AG04450 (cell line): ENCODE measurements around the gene MEGF11. TPM values are rescaled to one million over a fixed set of nuclear protein-coding genes. Genes with fewer than 3 reads are reported as not detected.

Experiments used
- CTCF ChIA-PET: fragments of 300-600, 350-600 bp; formaldehyde crosslinking; extraction: SDS; loops from one replicate; lab custom pipeline; 2022; ENCODE audit warnings: antibody characterized with exemption, inconsistent platforms; lab: Charles Lee
- POLR2A ChIA-PET: fragments of 350-600 bp; formaldehyde crosslinking; extraction: SDS; loops from one replicate; lab custom pipeline; 2021; ENCODE audit warnings: antibody characterized with exemption, inconsistent platforms; lab: Yijun Ruan, JAX
- DNase-seq: peaks from one replicate; pipeline ENCODE4 v3.0.0-alpha.2; 2011; ENCODE audit warnings: low read depth, low spot score
- H3K27ac ChIP-seq: one replicate; pipeline ENCODE4 v1.5.1; 2012; ENCODE audit warnings: low read depth, low read length, control low read depth
- H3K27me3 ChIP-seq: one replicate; pipeline ENCODE4 v1.6.0; 2012; ENCODE audit warnings: low read length; ENCODE audit not compliant: control insufficient read depth, insufficient read depth
- H3K4me3 ChIP-seq: 2 replicates; pipeline ENCODE4 v1.5.1; 2011; ENCODE audit warnings: mild to moderate bottlenecking, low read depth, low read length, control low read depth
- H3K9me3 ChIP-seq: 2 replicates; pipeline ENCODE4 v1.5.1; 2012; ENCODE audit warnings: low read length; ENCODE audit not compliant: control insufficient read depth, insufficient read depth
- CTCF ChIP-seq: IDR thresholded peaks from 2 replicates; pipeline ENCODE4 v1.5.1; 2011; ENCODE audit warnings: low read depth, low read length, control low read depth, inconsistent platforms
- polyA plus RNA-seq: library from polyadenylated mRNA; depleted of rRNA; stranded (reverse); fragments of >200 nt; gene quantifications from 2 replicates; pipeline ENCODE4 v1.2.3, GENCODE V29; 2011

MEGF11 gene
- polyA plus RNA-seq, 1 experiment = not detected

- DNase-seq = no peak
- Histone ChIP-seq H3K27me3 (peaks cover 25% of the 10 kb centered on the region), H3K27ac (no peak overlapping the region), H3K9me3 (no peaks in the 10 kb centered on the region), H3K4me3 (no peak overlapping the region)
- ChIA-PET POLR2A (no interaction called here), CTCF (no interaction called here)
- no peak for TF ChIP-seq CTCF
Measured at GRCh38 chr15:66190746-66191145, 62.8 kb downstream of the MEGF11 start.

- CTCF ChIA-PET = no interaction called here
- no peak overlapping the region for H3K4me3 ChIP-seq
- no peak for TF ChIP-seq CTCF
- POLR2A ChIA-PET = no interaction called here
- no peak for DNase-seq
- no peaks in the 10 kb centered on the region for H3K9me3 ChIP-seq
- H3K27ac ChIP-seq = no peak overlapping the region
- H3K27me3 ChIP-seq = peaks cover 34% of the 10 kb centered on the region
Measured at GRCh38 chr15:66189291-66189690, 64.3 kb downstream of the MEGF11 start.

- H3K27ac ChIP-seq = no peak overlapping the region
- no peak overlapping the region for H3K4me3 ChIP-seq
- no peak for DNase-seq
- TF ChIP-seq CTCF = no peak
- no peaks in the 10 kb centered on the region for H3K9me3 ChIP-seq
- H3K27me3 ChIP-seq = peaks cover 36% of the 10 kb centered on the region
- POLR2A ChIA-PET = no interaction called here
- CTCF ChIA-PET = no interaction called here
Measured at GRCh38 chr15:66188464-66188863, 65.1 kb downstream of the MEGF11 start.

GRCh38 chr15:66187271-66187670, 66.3 kb downstream of the MEGF11 start:
- H3K27ac ChIP-seq = no peak overlapping the region
- no peaks in the 10 kb centered on the region for H3K9me3 ChIP-seq
- ChIA-PET POLR2A (no interaction called here), CTCF (no interaction called here)
- H3K27me3 ChIP-seq = peaks cover 37% of the 10 kb centered on the region
- no peak for TF ChIP-seq CTCF
- DNase-seq = no peak
- no peak overlapping the region for H3K4me3 ChIP-seq

- CTCF ChIA-PET = interaction anchor here (0.5 kb wide), 1 partner anchor 163 kb away, joined by 4 read pairs; no protein-coding TSS in a partner anchor
Measured at GRCh38 chr15:66186049-66186825, 67.3 kb downstream of the MEGF11 start.

More at GRCh38 chr15:66186049-66186825, 67.3 kb downstream of the MEGF11 start:
- POLR2A ChIA-PET = interaction anchor here (0.6 kb wide), 1 partner anchor 8 kb away, joined by 4 read pairs; no protein-coding TSS in a partner anchor
- no peak overlapping the region for H3K4me3 ChIP-seq
- peaks cover 46% of the 10 kb centered on the region for H3K27me3 ChIP-seq
- no peak for DNase-seq
- no peak for TF ChIP-seq CTCF
- no peak overlapping the region for H3K27ac ChIP-seq
- H3K9me3 ChIP-seq = no peaks in the 10 kb centered on the region
